ENCODE data around the gene WDR88.

- TF ChIP-seq, protein P1, sequence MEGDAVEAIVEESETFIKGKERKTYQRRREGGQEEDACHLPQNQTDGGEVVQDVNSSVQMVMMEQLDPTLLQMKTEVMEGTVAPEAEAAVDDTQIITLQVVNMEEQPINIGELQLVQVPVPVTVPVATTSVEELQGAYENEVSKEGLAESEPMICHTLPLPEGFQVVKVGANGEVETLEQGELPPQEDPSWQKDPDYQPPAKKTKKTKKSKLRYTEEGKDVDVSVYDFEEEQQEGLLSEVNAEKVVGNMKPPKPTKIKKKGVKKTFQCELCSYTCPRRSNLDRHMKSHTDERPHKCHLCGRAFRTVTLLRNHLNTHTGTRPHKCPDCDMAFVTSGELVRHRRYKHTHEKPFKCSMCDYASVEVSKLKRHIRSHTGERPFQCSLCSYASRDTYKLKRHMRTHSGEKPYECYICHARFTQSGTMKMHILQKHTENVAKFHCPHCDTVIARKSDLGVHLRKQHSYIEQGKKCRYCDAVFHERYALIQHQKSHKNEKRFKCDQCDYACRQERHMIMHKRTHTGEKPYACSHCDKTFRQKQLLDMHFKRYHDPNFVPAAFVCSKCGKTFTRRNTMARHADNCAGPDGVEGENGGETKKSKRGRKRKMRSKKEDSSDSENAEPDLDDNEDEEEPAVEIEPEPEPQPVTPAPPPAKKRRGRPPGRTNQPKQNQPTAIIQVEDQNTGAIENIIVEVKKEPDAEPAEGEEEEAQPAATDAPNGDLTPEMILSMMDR (IDR thresholded peaks at IDR 0.05), result no peak
- TF ChIP-seq POLR2A (IDR thresholded peaks at IDR 0.05), result no peak
These were observed 19.1 kb downstream of the WDR88 start for GRCh38 chr19:33150852-33151518.
